IMR-90 (cell line): Measurements from ENCODE around the gene DGKB. TPM values are rescaled to one million over a fixed set of nuclear protein-coding genes. Genes with fewer than 3 reads are reported as not detected.

Source experiments
- ATAC-seq: fragments of 200-7000 bp; cut with Tn5 transposase; 2 replicates; pipeline ENCODE4 v1.9.1; 2020; ENCODE audit warnings: low read depth, mild to moderate bottlenecking, moderate library complexity
- BruUV-seq: library from RNA; stranded (reverse); fragments of 400-500 nt; replicated peaks from 2 replicates; lab custom pipeline; 2021; lab: Mats Ljungman, UMichigan
- CTCF ChIA-PET: fragments of 300-600 bp; formaldehyde crosslinking; extraction: SDS; loops from one replicate; lab custom pipeline; 2021; ENCODE audit warnings: antibody characterized with exemption; lab: Yijun Ruan, JAX
- POLR2A ChIA-PET: fragments of 300-600 bp; sonication (Branson Sonifier 250); formaldehyde crosslinking; loops from one replicate; lab custom pipeline; 2022; ENCODE audit warnings: antibody characterized with exemption; ENCODE audit not compliant: unreplicated experiment; lab: Charles Lee
- DNase-seq: peaks from one replicate; pipeline ENCODE4 v3.0.0; 2013
- H2AFZ ChIP-seq: replicated peaks from 2 replicates; pipeline ENCODE3; 2013; ENCODE audit warnings: low read length, mild to moderate bottlenecking; ENCODE audit not compliant: poor library complexity
- H2AK5ac ChIP-seq: 2 replicates; pipeline ENCODE4 v1.6.1; 2013; ENCODE audit warnings: low read depth, low read length, inconsistent platforms
- H2AK9ac ChIP-seq: replicated peaks from 2 replicates; pipeline ENCODE3; 2013; ENCODE audit warnings: mild to moderate bottlenecking, low read depth, low read length, moderate library complexity; ENCODE audit not compliant: poor library complexity
- H2BK120ac ChIP-seq: 2 replicates; pipeline ENCODE4 v1.6.1; 2013; ENCODE audit warnings: low read depth, low read length, inconsistent platforms
- H2BK15ac ChIP-seq: 3 replicates; pipeline ENCODE4 v1.6.1; 2013; ENCODE audit warnings: low read depth, low read length, inconsistent platforms
- H2BK20ac ChIP-seq: 2 replicates; pipeline ENCODE4 v1.6.1; 2013; ENCODE audit warnings: low read depth, mild to moderate bottlenecking, inconsistent platforms, low read length, moderate library complexity
- H2BK5ac ChIP-seq: 2 replicates; pipeline ENCODE4 v1.6.1; 2013; ENCODE audit warnings: mild to moderate bottlenecking, low read depth, low read length, inconsistent platforms; ENCODE audit not compliant: poor library complexity, severe bottlenecking
- H3K14ac ChIP-seq: replicated peaks from 2 replicates; pipeline ENCODE4 v1.6.1; 2013; ENCODE audit warnings: low read depth, low read length, inconsistent platforms
- H3K18ac ChIP-seq: 2 replicates; pipeline ENCODE4 v1.6.1; 2013; ENCODE audit warnings: low read depth, low read length, control low read depth
- H3K23ac ChIP-seq: 2 replicates; pipeline ENCODE4 v1.6.1; 2013; ENCODE audit warnings: low read depth, low read length, inconsistent platforms
- H3K27ac ChIP-seq: 2 replicates; pipeline ENCODE4 v1.5.1; 2013; ENCODE audit warnings: mild to moderate bottlenecking, control low read depth, low read length; ENCODE audit not compliant: insufficient read depth
- H3K27me3 ChIP-seq: 2 replicates; pipeline ENCODE4 v1.6.1; 2013; ENCODE audit warnings: low read length; ENCODE audit not compliant: control insufficient read depth, insufficient read depth
- H3K36me3 ChIP-seq: 2 replicates; pipeline ENCODE4 v1.6.1; 2013; ENCODE audit warnings: low read length, mixed read lengths; ENCODE audit not compliant: control insufficient read depth, insufficient read depth
- H3K4ac ChIP-seq: 2 replicates; pipeline ENCODE4 v1.6.1; 2013; ENCODE audit warnings: low read depth, low read length, inconsistent platforms
- H3K4me1 ChIP-seq: 2 replicates; pipeline ENCODE4 v1.6.1; 2013; ENCODE audit warnings: low read length, mixed read lengths; ENCODE audit not compliant: control insufficient read depth, insufficient read depth
- H3K4me2 ChIP-seq: 2 replicates; pipeline ENCODE4 v1.6.1; 2013; ENCODE audit warnings: low read depth, mild to moderate bottlenecking, control low read depth, low read length, moderate library complexity
- H3K4me3 ChIP-seq: 2 replicates; pipeline ENCODE4 v1.5.1; 2013; ENCODE audit warnings: low read depth, mild to moderate bottlenecking, control low read depth, low read length, moderate library complexity; ENCODE audit not compliant: insufficient read depth
- H3K56ac ChIP-seq: 2 replicates; pipeline ENCODE4 v1.6.1; 2013; ENCODE audit warnings: low read length, inconsistent platforms; ENCODE audit not compliant: insufficient read depth; ENCODE audit errors: extremely low read depth
- H3K79me1 ChIP-seq, 2 experiments: 2 replicates each; pipeline ENCODE4 v1.6.1; 2013; ENCODE audit warnings: low read length in 2 of 2, inconsistent platforms in 1 of 2, low read depth in 1 of 2
- H3K9ac ChIP-seq: 2 replicates; pipeline ENCODE4 v1.6.1; 2013; ENCODE audit warnings: low read depth, low read length, control low read depth
- H3K9me1 ChIP-seq: 2 replicates; pipeline ENCODE4 v1.6.1; 2013; ENCODE audit warnings: low read length, inconsistent platforms; ENCODE audit not compliant: insufficient read depth
- H3K9me3 ChIP-seq: 2 replicates; pipeline ENCODE4 v1.6.1; 2013; ENCODE audit warnings: low read length; ENCODE audit not compliant: control insufficient read depth, insufficient read depth
- H4K20me1 ChIP-seq: 2 replicates; pipeline ENCODE4 v1.6.1; 2013; ENCODE audit warnings: low read length, inconsistent platforms; ENCODE audit not compliant: insufficient read depth
- H4K5ac ChIP-seq: 2 replicates; pipeline ENCODE4 v1.6.1; 2013; ENCODE audit warnings: mild to moderate bottlenecking, low read depth, low read length, control low read depth
- H4K8ac ChIP-seq, 2 experiments: 2 replicates each; pipeline ENCODE4 v1.6.1; 2013; ENCODE audit warnings: low read depth in 2 of 2, low read length in 2 of 2, control low read depth in 1 of 2, inconsistent platforms in 1 of 2
- H4K91ac ChIP-seq: 2 replicates; pipeline ENCODE4 v1.6.1; 2013; ENCODE audit warnings: low read depth, low read length, inconsistent platforms; ENCODE audit not compliant: insufficient read depth
- BHLHE40 ChIP-seq: fragments of 150-350 bp; IDR thresholded peaks from 2 replicates; pipeline ENCODE4 v1.6.1; 2016; ENCODE audit warnings: mild to moderate bottlenecking, low read depth, low read length
- CEBPB ChIP-seq: IDR thresholded peaks from 2 replicates; pipeline ENCODE4 v1.6.1; 2012; ENCODE audit warnings: low read depth, low read length, improper control_type of control experiment
- CHD1 ChIP-seq: IDR thresholded peaks from 2 replicates; pipeline ENCODE4 v1.6.1; 2012; ENCODE audit warnings: low read depth, low read length, improper control_type of control experiment
- MAFK ChIP-seq: IDR thresholded peaks from 2 replicates; pipeline ENCODE4 v1.6.1; 2012; ENCODE audit warnings: low read depth, low read length, improper control_type of control experiment
- MAZ ChIP-seq: IDR thresholded peaks from 2 replicates; pipeline ENCODE4 v1.6.1; 2012; ENCODE audit warnings: low read depth, mild to moderate bottlenecking, low read length, improper control_type of control experiment, moderate library complexity, borderline replicate concordance
- MXI1 ChIP-seq: IDR thresholded peaks from 2 replicates; pipeline ENCODE4 v1.6.1; 2012; ENCODE audit warnings: low read depth, mild to moderate bottlenecking, low read length, moderate library complexity, borderline replicate concordance
- POLR2A ChIP-seq: IDR thresholded peaks from 2 replicates; pipeline ENCODE4 v1.6.1; 2012; ENCODE audit warnings: mild to moderate bottlenecking, low read depth, low read length
- RAD21 ChIP-seq: IDR thresholded peaks from 2 replicates; pipeline ENCODE4 v1.6.1; 2012; ENCODE audit warnings: low read length, improper control_type of control experiment
- RCOR1 ChIP-seq: IDR thresholded peaks from 2 replicates; pipeline ENCODE4 v1.6.1; 2012; ENCODE audit warnings: mild to moderate bottlenecking, low read length, improper control_type of control experiment; ENCODE audit not compliant: insufficient replicate concordance
- RFX5 ChIP-seq: IDR thresholded peaks from 2 replicates; pipeline ENCODE4 v1.8.0; 2012; ENCODE audit warnings: low read depth, mild to moderate bottlenecking, low read length, moderate library complexity
- SMC3 ChIP-seq: fragments of 150-350 bp; IDR thresholded peaks from 2 replicates; pipeline ENCODE4 v1.6.1; 2016; ENCODE audit warnings: low read depth, mild to moderate bottlenecking, antibody characterized with exemption, low read length, moderate library complexity
- USF2 ChIP-seq: fragments of 150-350 bp; IDR thresholded peaks from 2 replicates; pipeline ENCODE4 v1.6.1; 2017; ENCODE audit warnings: mild to moderate bottlenecking, antibody characterized with exemption, low read length, low read depth
- WGBS, 2 experiments: methylation state at CpG; one replicate each; pipeline versions ENCODE4 v1.1.5 to v1.1.7; 2013; ENCODE audit warnings: missing lambda C conversion rate in 2 of 2; ENCODE audit not compliant: insufficient read length in 1 of 2; ENCODE audit errors: extremely low coverage in 2 of 2; 5-methylcytosine and 5-hydroxymethylcytosine counted together
- dilution Hi-C: fragments of 300-500 bp; cut with HindIII; formaldehyde crosslinking; loops from one replicate; pipeline ENCODE4 v1.14.3; 2018; ENCODE audit warnings: low sequenced_read_pairs; ENCODE audit not compliant: unreplicated experiment
- in situ Hi-C: fragments of 300-500 bp; cut with MboI; formaldehyde crosslinking; loops from 3 replicates; pipeline ENCODE4 v1.14.3; 2019; ENCODE audit warnings: low sequenced_read_pairs, inconsistent platforms, mixed read lengths
- intact Hi-C: fragments of 100-400 bp; cut with micrococcal nuclease; formaldehyde crosslinking; loops from 2 replicates; pipeline ENCODE4 v1.10.0; 2022
- polyA plus RNA-seq, 3 experiments: library from polyadenylated mRNA; depleted of rRNA; stranded (reverse); fragments of >200 nt; gene quantifications; 2 replicates each; pipeline ENCODE4 v1.2.3, GENCODE V29; 2012; ENCODE audit warnings: low replicate concordance in 1 of 3
- total RNA-seq: library from RNA; depleted of rRNA; stranded (reverse); fragments of >200 nt; gene quantifications from 2 replicates; pipeline ENCODE4 v1.2.3, GENCODE V29; 2012
- TF ChIP-seq, protein P1 (sequence below): fragments of 150-350 bp; IDR thresholded peaks from 2 replicates; pipeline ENCODE4 v1.6.1; 2016; ENCODE audit warnings: low read depth, mild to moderate bottlenecking, low read length, moderate library complexity, borderline replicate concordance
- TF ChIP-seq, protein P2 (sequence below): conservative IDR thresholded peaks from 2 replicates; pipeline ENCODE4 v1.5.1; 2012; ENCODE audit warnings: mild to moderate bottlenecking, low read depth, low read length, improper control_type of control experiment

Gene DGKB
- total and polyA plus RNA-seq, 2 of the 4 experiments (the other 2 are of a cell fraction): not detected

DNA sequence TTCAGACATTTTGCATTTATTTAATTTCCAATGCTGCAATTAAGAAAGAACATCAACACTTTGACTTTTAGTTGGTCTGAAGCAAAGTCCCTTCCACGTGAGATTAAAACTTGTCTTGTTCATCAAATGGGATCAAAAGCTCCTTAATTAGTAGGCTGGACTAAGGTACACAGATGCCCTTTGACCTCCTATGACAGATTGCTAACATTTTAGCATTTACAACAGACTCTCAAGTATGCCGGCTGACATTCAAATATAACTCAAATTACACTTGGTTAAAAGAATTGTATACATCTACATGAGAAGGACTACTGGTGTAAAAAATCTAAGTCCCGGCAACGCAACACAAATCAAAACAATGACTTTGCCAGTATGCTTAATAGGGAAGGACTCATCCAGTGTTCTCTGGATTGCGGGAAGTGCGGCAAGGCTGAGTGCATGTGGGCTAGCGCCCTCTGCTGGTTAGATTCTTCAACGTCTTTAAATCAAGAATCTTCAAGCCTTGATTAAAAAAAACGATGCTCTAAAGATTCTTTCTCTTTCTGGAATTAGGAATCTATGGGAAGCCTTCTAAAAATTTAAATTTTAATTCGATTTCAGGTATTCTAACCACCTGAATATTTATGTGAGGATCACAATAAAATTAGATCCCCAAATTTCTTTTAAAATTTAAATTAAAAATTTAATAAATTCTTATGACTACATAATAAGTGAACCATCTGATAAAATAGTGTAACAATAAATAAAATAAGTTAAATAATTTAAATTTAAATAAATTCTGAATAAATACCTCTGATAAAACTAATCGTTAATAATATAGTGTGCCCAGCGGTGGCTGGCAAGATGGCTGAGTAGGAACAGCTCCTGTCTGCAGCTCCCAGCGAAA lies 444.7 kb downstream of the DGKB start:
- H2BK5ac ChIP-seq: no peak overlapping the region
- no peak overlapping the region for H3K23ac ChIP-seq
- H3K56ac ChIP-seq: no peak overlapping the region
- in situ Hi-C loops (loop anchor here (5.0 to 10.0 kb wide), 2 partner anchors 933 to 1176 kb away; no protein-coding TSS in a partner anchor), dilution Hi-C loops (no loop called here), intact Hi-C loops (loop anchor here (1.0 to 10.0 kb wide), 5 partner anchors 234 to 933 kb away; partner anchors contain the start of gene ETV1)
- no TSS peak for BruUV-seq
- DNase-seq: peak; percentile 82
- no peaks in the 10 kb centered on the region for H3K9me1 ChIP-seq
- H3K36me3 ChIP-seq: no peaks in the 10 kb centered on the region
- ChIA-PET CTCF (interaction anchor here (0.6 to 2.3 kb wide), 8 partner anchors 9 to 1176 kb away, joined by 3 to 6 read pairs (median 3); partner anchors contain the start of gene ETV1), POLR2A (no interaction called here)
- H3K4ac ChIP-seq: no peak overlapping the region
- no peak overlapping the region for H3K4me3 ChIP-seq
- no peak overlapping the region for H2BK20ac ChIP-seq
- H3K79me1 ChIP-seq: no peaks in the 10 kb centered on the region
- no peak overlapping the region for H2AFZ ChIP-seq
- no peak overlapping the region for H2BK120ac ChIP-seq
- no peaks in the 10 kb centered on the region for H4K20me1 ChIP-seq
- H2AK5ac ChIP-seq: no peak overlapping the region
- H4K5ac ChIP-seq: no peak overlapping the region
- H2AK9ac ChIP-seq: no peak overlapping the region
- H3K4me2 ChIP-seq: no peak overlapping the region
- no peaks in the 10 kb centered on the region for H3K9me3 ChIP-seq
- H4K91ac ChIP-seq: no peak overlapping the region
- H3K18ac ChIP-seq: no peak overlapping the region
- no peak overlapping the region for H2BK15ac ChIP-seq
- no peak overlapping the region for H4K8ac ChIP-seq
- H3K27me3 ChIP-seq: no peaks in the 10 kb centered on the region
- no peak overlapping the region for H3K14ac ChIP-seq
- no peak overlapping the region for H3K9ac ChIP-seq
- ATAC-seq: peak; percentile 91
- H3K27ac ChIP-seq: no peak overlapping the region
- WGBS, 2 experiments: 87% methylated on average over 3 of the region's 13 CpGs; no CpG with 5 or more reads in 1 of the 2 experiments
- H3K4me1 ChIP-seq: no peaks in the 10 kb centered on the region
- TF ChIP-seq, protein P1, sequence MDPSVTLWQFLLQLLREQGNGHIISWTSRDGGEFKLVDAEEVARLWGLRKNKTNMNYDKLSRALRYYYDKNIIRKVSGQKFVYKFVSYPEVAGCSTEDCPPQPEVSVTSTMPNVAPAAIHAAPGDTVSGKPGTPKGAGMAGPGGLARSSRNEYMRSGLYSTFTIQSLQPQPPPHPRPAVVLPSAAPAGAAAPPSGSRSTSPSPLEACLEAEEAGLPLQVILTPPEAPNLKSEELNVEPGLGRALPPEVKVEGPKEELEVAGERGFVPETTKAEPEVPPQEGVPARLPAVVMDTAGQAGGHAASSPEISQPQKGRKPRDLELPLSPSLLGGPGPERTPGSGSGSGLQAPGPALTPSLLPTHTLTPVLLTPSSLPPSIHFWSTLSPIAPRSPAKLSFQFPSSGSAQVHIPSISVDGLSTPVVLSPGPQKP: no peak
- TF ChIP-seq, protein P2, sequence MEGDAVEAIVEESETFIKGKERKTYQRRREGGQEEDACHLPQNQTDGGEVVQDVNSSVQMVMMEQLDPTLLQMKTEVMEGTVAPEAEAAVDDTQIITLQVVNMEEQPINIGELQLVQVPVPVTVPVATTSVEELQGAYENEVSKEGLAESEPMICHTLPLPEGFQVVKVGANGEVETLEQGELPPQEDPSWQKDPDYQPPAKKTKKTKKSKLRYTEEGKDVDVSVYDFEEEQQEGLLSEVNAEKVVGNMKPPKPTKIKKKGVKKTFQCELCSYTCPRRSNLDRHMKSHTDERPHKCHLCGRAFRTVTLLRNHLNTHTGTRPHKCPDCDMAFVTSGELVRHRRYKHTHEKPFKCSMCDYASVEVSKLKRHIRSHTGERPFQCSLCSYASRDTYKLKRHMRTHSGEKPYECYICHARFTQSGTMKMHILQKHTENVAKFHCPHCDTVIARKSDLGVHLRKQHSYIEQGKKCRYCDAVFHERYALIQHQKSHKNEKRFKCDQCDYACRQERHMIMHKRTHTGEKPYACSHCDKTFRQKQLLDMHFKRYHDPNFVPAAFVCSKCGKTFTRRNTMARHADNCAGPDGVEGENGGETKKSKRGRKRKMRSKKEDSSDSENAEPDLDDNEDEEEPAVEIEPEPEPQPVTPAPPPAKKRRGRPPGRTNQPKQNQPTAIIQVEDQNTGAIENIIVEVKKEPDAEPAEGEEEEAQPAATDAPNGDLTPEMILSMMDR: peak; percentile 84
- TF ChIP-seq MAZ: no peak
- TF ChIP-seq CHD1: no peak
- no peak for TF ChIP-seq POLR2A
- no peak for TF ChIP-seq RCOR1
- peak; percentile 91 for TF ChIP-seq RAD21
- TF ChIP-seq MAFK: no peak
- no peak for TF ChIP-seq USF2
- no peak for TF ChIP-seq MXI1
- TF ChIP-seq RFX5: no peak
- no peak for TF ChIP-seq CEBPB
- TF ChIP-seq BHLHE40: no peak
- TF ChIP-seq SMC3: peak; percentile 91
